ENCODE data around the gene KCNK10.

KCNK10 gene

GRCh38 chr14:88170333-88170732 lies 152.7 kb downstream of the KCNK10 start:
- no peak for DNase-seq

GRCh38 chr14:88168498-88169165 lies 154.4 kb downstream of the KCNK10 start:
- no peak for DNase-seq

- DNase-seq = no peak
These were observed 155.0 kb downstream of the KCNK10 start for GRCh38 chr14:88168025-88168424.

- DNase-seq = no peak
These were observed 156.5 kb downstream of the KCNK10 start for GRCh38 chr14:88166616-88167015.

- no peak for DNase-seq
These were observed 158.0 kb downstream of the KCNK10 start for GRCh38 chr14:88164906-88165534.

GRCh38 chr14:88163731-88164255 lies 159.3 kb downstream of the KCNK10 start:
- DNase-seq = no peak

- no peak for DNase-seq
These were observed 166.9 kb downstream of the KCNK10 start for GRCh38 chr14:88156127-88156526.

- DNase-seq = no peak
These were observed 168.1 kb downstream of the KCNK10 start for GRCh38 chr14:88154926-88155325.

- DNase-seq = no peak
These were observed 168.7 kb downstream of the KCNK10 start for GRCh38 chr14:88154321-88154720.

GRCh38 chr14:88146881-88147649 lies 176.0 kb downstream of the KCNK10 start:
- no peak for DNase-seq

- no peak for DNase-seq
These were observed 179.3 kb downstream of the KCNK10 start for GRCh38 chr14:88143810-88144209.

GRCh38 chr14:88142997-88143396 lies 180.1 kb downstream of the KCNK10 start:
- DNase-seq = no peak

GRCh38 chr14:88140874-88141273 lies 182.2 kb downstream of the KCNK10 start:
- no peak for DNase-seq

GRCh38 chr14:88137327-88137726 lies 185.7 kb downstream of the KCNK10 start:
- no peak for DNase-seq
